Endothelial cell of umbilical vein (primary cell): ENCODE measurements around the gene EVI2A. TPM values are rescaled to one million over a fixed set of nuclear protein-coding genes. Genes with fewer than 3 reads are reported as not detected.

Source experiments
- BruUV-seq: library from RNA; stranded (reverse); fragments of 400-500 nt; replicated peaks from 2 replicates; lab custom pipeline; 2021; lab: Mats Ljungman, UMichigan
- CTCF ChIA-PET: fragments of 300-600, 350-600 bp; sonication (Branson Sonifier 250); formaldehyde crosslinking; loops from one replicate; lab custom pipeline; 2021; ENCODE audit warnings: antibody characterized with exemption, inconsistent platforms; lab: Charles Lee
- POLR2A ChIA-PET: fragments of 300-600, 350-600 bp; sonication (Branson Sonifier 250); formaldehyde crosslinking; loops from one replicate; lab custom pipeline; 2021; ENCODE audit warnings: antibody characterized with exemption, inconsistent platforms; lab: Charles Lee
- DNase-seq: peaks from one replicate; pipeline ENCODE4 v3.0.0-alpha.2; 2011; ENCODE audit warnings: low read depth, low spot score
- FAIRE-seq: peaks from 2 replicates; lab custom pipeline; 2011; peaks lifted over from hg19 to GRCh38; lab: Jason Lieb, UNC
- H2AFZ ChIP-seq: 2 replicates; pipeline ENCODE4 v1.6.0; 2012; ENCODE audit warnings: low read depth, low read length, control low read depth, inconsistent platforms
- H3K27ac ChIP-seq: 2 replicates; pipeline ENCODE4 v1.5.1; 2011; ENCODE audit warnings: low read depth, mild to moderate bottlenecking, control low read depth, low read length, moderate library complexity; ENCODE audit not compliant: insufficient read depth
- H3K27me3 ChIP-seq, 2 experiments: 2 replicates each; pipeline versions ENCODE4 v1.6.0 to v1.6.1; 2011; ENCODE audit warnings: low read length in 2 of 2, mixed read lengths in 1 of 2; ENCODE audit not compliant: control insufficient read depth in 2 of 2, insufficient read depth in 2 of 2
- H3K36me3 ChIP-seq, 2 experiments: 2 replicates in 1 of 2; 3 replicates in 1 of 2; pipeline ENCODE4 v1.5.1; 2011; ENCODE audit warnings: low read length in 2 of 2, mild to moderate bottlenecking in 1 of 2, moderate library complexity in 1 of 2; ENCODE audit not compliant: control insufficient read depth in 2 of 2, insufficient read depth in 2 of 2; ENCODE audit errors: extremely low read depth in 1 of 2
- H3K4me1 ChIP-seq: 3 replicates; pipeline ENCODE4 v1.5.1; 2011; ENCODE audit warnings: mild to moderate bottlenecking, low read length; ENCODE audit not compliant: control insufficient read depth, insufficient read depth; ENCODE audit errors: extremely low read depth
- H3K4me2 ChIP-seq: 2 replicates; pipeline ENCODE4 v1.6.1; 2011; ENCODE audit warnings: low read length, control low read depth, mixed read lengths; ENCODE audit not compliant: insufficient read depth
- H3K4me3 ChIP-seq, 3 experiments: fragments of 200-600 bp in 1 of 3; sonication (generic), shearing (Covaris generic) in 1 of 3; replicated peaks in 1 of 3; 2 replicates each; pipeline ENCODE4 v1.5.1; 2011 to 2016; ENCODE audit warnings: control low read depth in 3 of 3, low read length in 3 of 3, mild to moderate bottlenecking in 2 of 3, inconsistent platforms in 1 of 3, low read depth in 1 of 3, moderate library complexity in 1 of 3; ENCODE audit not compliant: insufficient read depth in 1 of 3
- H3K79me2 ChIP-seq: 2 replicates; pipeline ENCODE4 v1.6.0; 2012; ENCODE audit warnings: low read length, inconsistent platforms; ENCODE audit not compliant: control insufficient read depth, insufficient read depth
- H3K9ac ChIP-seq: replicated peaks from 2 replicates; pipeline ENCODE3; 2011; ENCODE audit warnings: low read length, control low read depth; ENCODE audit not compliant: insufficient read depth; ENCODE audit errors: extremely low read depth
- H3K9me1 ChIP-seq: replicated peaks from 3 replicates; pipeline ENCODE4 v1.6.0; 2011; ENCODE audit warnings: mild to moderate bottlenecking, low read length; ENCODE audit not compliant: control insufficient read depth, insufficient read depth; ENCODE audit errors: extremely low read depth
- H3K9me3 ChIP-seq: replicated peaks from 2 replicates; pipeline ENCODE4 v1.5.1; 2012; ENCODE audit warnings: low read length, inconsistent platforms; ENCODE audit not compliant: control insufficient read depth, insufficient read depth
- H4K20me1 ChIP-seq: replicated peaks from 2 replicates; pipeline ENCODE3; 2011; ENCODE audit warnings: mild to moderate bottlenecking, low read length; ENCODE audit not compliant: control insufficient read depth, insufficient read depth; ENCODE audit errors: extremely low read depth
- EZH2 ChIP-seq: IDR thresholded peaks from 2 replicates; pipeline ENCODE4 v1.6.1; 2012; ENCODE audit warnings: borderline replicate concordance, low read depth, mild to moderate bottlenecking, moderate library complexity, low read length, inconsistent platforms; ENCODE audit not compliant: severe bottlenecking
- FOS ChIP-seq: IDR thresholded peaks from 2 replicates; pipeline ENCODE4 v1.6.1; 2011; ENCODE audit warnings: mild to moderate bottlenecking, low read length, moderate library complexity, borderline replicate concordance; ENCODE audit not compliant: insufficient read depth
- GATA2 ChIP-seq: IDR thresholded peaks from 2 replicates; pipeline ENCODE4 v1.7.0; 2011; ENCODE audit warnings: low read depth, mild to moderate bottlenecking, moderate library complexity, mixed read lengths, low read length; ENCODE audit not compliant: insufficient read length, insufficient read depth
- JUN ChIP-seq: IDR thresholded peaks from 2 replicates; pipeline ENCODE4 v1.6.1; 2011; ENCODE audit warnings: borderline replicate concordance, low read depth; ENCODE audit not compliant: insufficient read length, insufficient read depth
- MAX ChIP-seq: IDR thresholded peaks from 2 replicates; pipeline ENCODE4 v1.6.1; 2011; ENCODE audit not compliant: insufficient read depth, insufficient read length
- MYC ChIP-seq: IDR thresholded peaks from one replicate; pipeline ENCODE4 v1.6.1; 2011; ENCODE audit warnings: mild to moderate bottlenecking, low read depth, low read length
- POLR2A ChIP-seq: IDR thresholded peaks from 2 replicates; pipeline ENCODE4 v1.6.1; 2012; ENCODE audit warnings: low read depth, mild to moderate bottlenecking, control low read depth, low read length
- POLR2AphosphoS5 ChIP-seq: IDR thresholded peaks from 2 replicates; pipeline ENCODE4 v1.6.1; 2012; ENCODE audit warnings: low read depth, mild to moderate bottlenecking, control low read depth, low read length, moderate library complexity; ENCODE audit not compliant: insufficient read depth
- dilution Hi-C: fragments of 300-500 bp; cut with MboI; formaldehyde crosslinking; loops from one replicate; pipeline ENCODE4 v1.15.0; 2019; ENCODE audit warnings: low sequenced_read_pairs; ENCODE audit not compliant: extremely low pct_ligation_motif_present
- intact Hi-C: fragments of 100-400 bp; cut with micrococcal nuclease; formaldehyde crosslinking; loops from one replicate; pipeline ENCODE4 v1.10.0; 2022
- polyA plus RNA-seq, 4 experiments: library from polyadenylated mRNA; depleted of rRNA in 3 of 4; stranded (reverse) in 3 of 4; unstranded in 1 of 4; fragments of >200 nt; gene quantifications; 2 replicates each; pipeline versions ENCODE4 v1.2.1 to v1.2.3, GENCODE V29; 2011 to 2012; ENCODE audit warnings: missing spikeins in 1 of 4
- total RNA-seq: library from RNA; stranded (reverse); gene quantifications from 2 replicates; pipeline ENCODE4 v1.2.3, GENCODE V29; 2021
- TF ChIP-seq, protein P1 (sequence below), 2 donors: IDR thresholded peaks; 1 replicate in 1 of 2; 2 replicates in 1 of 2; pipeline ENCODE4 v1.5.1; 2011; ENCODE audit warnings: low read length in 2 of 2, mild to moderate bottlenecking in 2 of 2, moderate library complexity in 2 of 2, control low read depth in 1 of 2, inconsistent platforms in 1 of 2, low read depth in 1 of 2; ENCODE audit not compliant: insufficient read depth in 1 of 2; ENCODE audit errors: extremely low read depth in 1 of 2

The EVI2A gene
- total and polyA plus RNA-seq, 2 donors (not counting 3 experiments of a cell fraction or from before 2014, with no cell fraction given): 0.07 to 0.22 TPM

DNA sequence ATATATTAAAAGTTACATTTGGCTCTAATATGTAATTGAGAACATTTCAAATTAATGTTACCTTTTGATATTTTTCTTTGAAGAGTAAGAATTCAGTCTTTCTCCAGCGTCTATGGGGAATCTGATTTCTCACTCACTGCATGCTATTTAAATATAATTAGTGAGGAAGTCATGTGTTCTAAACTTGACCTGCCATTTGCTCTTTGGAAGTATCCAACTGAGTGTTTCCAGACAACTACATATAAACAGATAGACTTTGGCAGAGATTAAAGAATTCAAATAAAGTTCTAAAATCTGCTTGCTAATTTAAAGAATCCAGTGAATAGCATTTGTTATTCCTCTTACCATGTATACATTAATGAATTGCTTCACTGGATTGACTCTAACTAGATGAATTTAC is 47.9 kb downstream of the EVI2A start:
- H2AFZ ChIP-seq: no peak overlapping the region
- TF ChIP-seq FOS (no peak), MYC (no peak), JUN (no peak), MAX (no peak), POLR2AphosphoS5 (no peak), GATA2 (no peak), EZH2 (no peak), POLR2A (no peak)
- TF ChIP-seq, protein P1, sequence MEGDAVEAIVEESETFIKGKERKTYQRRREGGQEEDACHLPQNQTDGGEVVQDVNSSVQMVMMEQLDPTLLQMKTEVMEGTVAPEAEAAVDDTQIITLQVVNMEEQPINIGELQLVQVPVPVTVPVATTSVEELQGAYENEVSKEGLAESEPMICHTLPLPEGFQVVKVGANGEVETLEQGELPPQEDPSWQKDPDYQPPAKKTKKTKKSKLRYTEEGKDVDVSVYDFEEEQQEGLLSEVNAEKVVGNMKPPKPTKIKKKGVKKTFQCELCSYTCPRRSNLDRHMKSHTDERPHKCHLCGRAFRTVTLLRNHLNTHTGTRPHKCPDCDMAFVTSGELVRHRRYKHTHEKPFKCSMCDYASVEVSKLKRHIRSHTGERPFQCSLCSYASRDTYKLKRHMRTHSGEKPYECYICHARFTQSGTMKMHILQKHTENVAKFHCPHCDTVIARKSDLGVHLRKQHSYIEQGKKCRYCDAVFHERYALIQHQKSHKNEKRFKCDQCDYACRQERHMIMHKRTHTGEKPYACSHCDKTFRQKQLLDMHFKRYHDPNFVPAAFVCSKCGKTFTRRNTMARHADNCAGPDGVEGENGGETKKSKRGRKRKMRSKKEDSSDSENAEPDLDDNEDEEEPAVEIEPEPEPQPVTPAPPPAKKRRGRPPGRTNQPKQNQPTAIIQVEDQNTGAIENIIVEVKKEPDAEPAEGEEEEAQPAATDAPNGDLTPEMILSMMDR (IDR thresholded peaks at IDR 0.05; ENCODE audit: extremely low read depth in 1 of 2, insufficient read depth in 1 of 2, low read depth in 1 of 2, low read length in 2 of 2): no peak
- H3K4me1 ChIP-seq: peaks cover 21% of the 10 kb centered on the region
- no peak overlapping the region for H3K4me3 ChIP-seq
- no peaks in the 10 kb centered on the region for H4K20me1 ChIP-seq
- peak; percentile 46 for DNase-seq
- dilution Hi-C loops (no loop called here), intact Hi-C loops (no loop called here)
- no peaks in the 10 kb centered on the region for H3K27me3 ChIP-seq
- CTCF ChIA-PET: no interaction called here
- H3K9ac ChIP-seq: no peak overlapping the region
- no peak for FAIRE-seq
- POLR2A ChIA-PET: no interaction called here
- H3K36me3 ChIP-seq: peaks cover 4% of the 10 kb centered on the region in 2 experiments
- H3K4me2 ChIP-seq: no peak overlapping the region
- BruUV-seq: no TSS peak
- H3K9me1 ChIP-seq: no peaks in the 10 kb centered on the region
- H3K9me3 ChIP-seq: no peaks in the 10 kb centered on the region
- no peak overlapping the region for H3K27ac ChIP-seq
- H3K79me2 ChIP-seq: no peaks in the 10 kb centered on the region
